Renal cortex interstitium (tissue), 11 donors: ENCODE measurements around the gene ADCY5. TPM values are rescaled to one million over a fixed set of nuclear protein-coding genes. Genes with fewer than 3 reads are reported as not detected.
A peak's percentile ranks its signal among the peaks of the same experiment; 100 is the strongest.
"Not testable (repeated sequence)": the region's sequence is repeated elsewhere in the genome, so short reads cannot be mapped to it uniquely, and the experiment has no call there.

Experiments used
- DNase-seq, 11 donors: peaks; one replicate each; pipeline ENCODE4 v3.0.0-alpha.2; 2013; ENCODE audit warnings: low read depth in 9 of 11, low spot score in 4 of 11; ENCODE audit errors: extremely low read depth in 1 of 11
- polyA plus RNA-seq, 3 donors: library from polyadenylated mRNA; unstranded; fragments of 120-200 nt; gene quantifications; one replicate each; pipeline ENCODE4 v1.2.1, GENCODE V29; 2013; ENCODE audit not compliant: insufficient read length in 3 of 3

ADCY5 gene
- polyA plus RNA-seq, 3 donors, result 10.0 to 11.7 (median 10.9) TPM

DNA sequence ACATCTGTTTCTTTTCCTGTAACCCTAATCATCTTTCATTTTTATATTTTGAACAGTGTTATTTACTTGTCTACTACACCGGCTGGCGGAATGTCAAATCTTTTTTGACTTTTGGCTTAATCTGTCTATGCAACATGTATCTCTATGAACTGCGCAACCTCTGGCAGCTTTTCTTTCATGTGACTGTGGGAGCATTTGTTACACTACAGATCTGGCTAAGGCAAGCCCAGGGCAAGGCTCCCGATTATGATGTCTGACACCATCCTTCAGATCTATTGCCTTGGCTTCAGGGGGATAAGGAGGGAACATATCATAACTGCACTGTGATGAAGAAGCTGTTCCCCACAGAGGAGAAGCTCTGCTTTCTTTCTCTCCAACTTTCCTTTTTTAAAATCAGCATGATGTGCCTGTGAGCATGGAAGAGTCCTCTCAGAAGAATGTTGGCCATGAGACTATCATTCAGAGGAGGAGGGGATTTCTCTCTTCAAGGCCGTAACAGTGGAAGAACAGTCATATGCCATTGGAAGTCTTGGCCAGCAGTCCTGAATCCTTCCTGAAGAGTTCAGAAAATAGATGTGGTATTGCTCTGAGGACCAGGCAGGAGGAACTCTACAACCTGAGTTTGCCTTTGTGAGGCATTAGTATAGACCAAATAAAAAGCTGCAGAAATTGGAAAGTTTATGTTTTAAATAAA, 177.3 kb downstream of the ADCY5 start:
- DNase-seq, result no peak

- DNase-seq, result no peak
Measured at GRCh38 chr3:123270818-123271217, 178.1 kb downstream of the ADCY5 start.

DNA sequence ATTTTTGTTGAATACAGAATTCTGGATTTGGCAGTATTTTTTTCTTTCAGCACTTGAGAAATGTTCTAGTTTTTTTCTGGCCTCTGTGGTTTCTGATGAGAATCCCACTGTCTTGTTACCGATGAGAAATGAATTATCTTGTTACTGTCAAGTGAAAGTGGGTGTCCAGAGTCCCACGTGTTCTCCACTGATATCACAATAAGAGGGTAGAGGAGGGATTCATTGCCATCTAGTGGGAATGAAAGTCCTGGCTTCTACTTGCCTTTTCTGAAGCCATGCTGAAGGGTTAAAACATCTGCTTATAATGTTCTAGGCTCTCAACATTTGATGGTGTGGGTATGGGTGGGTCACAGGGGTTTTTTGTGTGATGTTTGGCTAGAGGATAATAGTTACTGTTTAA, 181.1 kb downstream of the ADCY5 start:
- DNase-seq, result no peak

DNA sequence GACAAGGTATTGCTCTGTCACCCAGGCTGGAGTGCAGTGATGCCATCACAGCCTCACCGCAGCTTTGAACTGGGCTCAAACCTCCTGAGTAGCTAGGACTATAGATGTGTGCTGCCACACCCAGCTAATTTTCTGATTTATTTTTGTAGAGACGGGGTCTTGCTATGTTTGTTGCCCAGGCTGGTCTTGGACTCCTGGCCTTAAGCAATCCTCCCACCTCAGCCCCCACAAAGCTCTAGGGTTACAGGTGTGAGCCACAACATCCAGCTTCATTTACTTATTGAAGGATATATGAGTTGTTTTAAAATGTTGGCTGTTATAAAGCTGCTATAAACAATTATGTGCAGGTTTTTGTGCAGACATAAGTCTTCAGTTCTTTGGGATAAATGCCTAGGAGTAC, 184.9 kb downstream of the ADCY5 start:
- peak in 1 of 11 donors; percentile 12 for DNase-seq

DNA sequence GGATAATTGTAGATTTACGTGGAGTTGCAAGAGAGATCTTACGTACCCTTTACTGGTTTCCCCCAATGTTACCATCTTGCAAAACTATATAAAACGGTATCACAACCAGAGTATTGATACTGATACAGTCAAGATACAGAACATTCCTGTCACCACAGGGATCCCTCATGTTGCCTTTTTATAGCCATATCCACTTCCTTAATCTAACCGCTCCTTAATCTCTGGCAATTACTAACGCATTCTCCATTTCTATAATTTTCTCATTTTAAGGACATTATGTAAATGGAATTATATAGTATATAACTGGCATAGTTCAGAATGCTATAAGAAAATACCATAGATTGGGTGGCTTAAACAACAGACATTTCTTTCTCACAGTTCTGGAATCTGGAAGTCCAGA, 186.0 kb downstream of the ADCY5 start:
- no peak for DNase-seq

DNA sequence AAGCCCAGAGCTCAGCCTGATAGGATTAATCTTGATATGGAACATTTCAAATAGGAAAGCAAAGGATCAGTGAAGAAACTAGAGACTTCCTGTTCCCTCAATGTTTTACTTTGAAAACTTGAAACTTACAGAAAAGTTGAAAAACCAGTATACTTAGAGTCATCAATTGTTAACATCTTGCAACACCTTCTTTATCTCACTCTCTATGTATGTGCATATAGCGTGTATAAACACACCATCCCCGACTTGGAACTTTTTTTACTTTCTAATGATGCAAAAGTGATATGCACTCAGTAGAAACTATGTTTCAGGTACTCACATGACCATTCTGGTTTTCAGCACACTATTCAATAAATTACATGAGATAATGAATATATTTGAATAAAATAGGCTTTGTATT, 186.7 kb downstream of the ADCY5 start:
- DNase-seq, result no peak

DNA sequence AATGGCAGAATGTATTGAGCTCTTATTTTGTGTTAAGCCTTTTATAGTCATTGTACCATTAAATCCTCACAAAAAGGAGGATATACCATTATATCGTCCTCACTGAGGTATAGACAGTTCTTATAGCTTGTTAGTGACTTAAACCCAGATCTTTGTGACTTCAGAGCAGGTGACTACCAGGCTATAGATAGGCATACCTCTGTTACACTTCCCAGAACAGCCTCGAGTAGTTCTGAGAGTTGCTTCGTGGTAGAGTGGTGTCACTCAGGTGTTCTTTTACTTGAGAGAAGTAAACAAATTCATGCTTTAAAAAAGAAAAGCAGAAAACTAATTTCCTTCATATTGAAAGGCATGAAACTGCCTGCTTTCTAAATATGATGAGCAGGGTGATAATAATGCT, 187.2 kb downstream of the ADCY5 start:
- no peak for DNase-seq

- peak in 10 of 11 donors; percentile 29 to 59 (median 40) for DNase-seq
Measured at GRCh38 chr3:123258811-123259420, 190.0 kb downstream of the ADCY5 start.

- DNase-seq, result no peak
Measured at GRCh38 chr3:123258359-123258758, 190.5 kb downstream of the ADCY5 start.

DNA sequence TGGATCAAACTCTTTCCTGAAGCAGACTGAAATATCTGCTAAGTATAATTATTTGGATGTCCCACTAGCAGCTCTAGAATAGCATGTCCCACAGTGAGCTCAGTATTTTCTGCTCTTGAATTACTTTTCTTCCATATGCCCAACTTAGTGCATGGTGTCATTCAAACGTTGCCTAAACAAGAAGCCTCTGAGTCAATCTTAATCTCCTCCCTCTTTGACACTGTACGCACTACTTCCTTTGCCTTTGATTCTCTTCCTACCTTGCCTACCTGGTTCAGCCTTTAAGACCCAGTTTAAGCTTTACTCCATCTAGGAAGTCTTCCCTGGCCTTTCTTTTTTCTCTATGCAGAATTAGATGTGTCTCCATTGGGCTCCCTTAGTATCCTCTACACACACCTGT, 192.6 kb downstream of the ADCY5 start:
- DNase-seq, result no peak

DNA sequence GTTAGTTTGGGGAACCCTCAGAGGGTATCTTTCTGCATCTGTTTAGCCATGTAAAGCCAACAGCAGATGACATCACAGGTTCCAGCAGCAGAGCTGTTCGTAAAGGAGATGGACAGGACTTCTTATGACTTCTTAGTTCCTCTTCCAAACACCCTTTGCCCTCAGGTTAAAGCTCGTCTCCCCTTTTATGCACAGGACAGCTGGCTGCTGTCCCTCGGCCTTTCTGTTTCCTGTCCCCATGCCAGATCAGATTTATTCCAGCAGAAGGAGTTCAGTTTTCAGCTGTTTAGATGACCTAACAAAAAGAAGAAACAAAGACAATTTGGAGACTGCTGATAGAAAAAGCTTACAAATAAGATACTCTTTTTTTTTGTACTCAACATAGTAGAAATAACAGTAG, 202.0 kb downstream of the ADCY5 start:
- peak in 2 of 11 donors; percentile 20 for DNase-seq

GRCh38 chr3:123244128-123244527, 204.8 kb downstream of the ADCY5 start:
- DNase-seq, result no peak

DNA sequence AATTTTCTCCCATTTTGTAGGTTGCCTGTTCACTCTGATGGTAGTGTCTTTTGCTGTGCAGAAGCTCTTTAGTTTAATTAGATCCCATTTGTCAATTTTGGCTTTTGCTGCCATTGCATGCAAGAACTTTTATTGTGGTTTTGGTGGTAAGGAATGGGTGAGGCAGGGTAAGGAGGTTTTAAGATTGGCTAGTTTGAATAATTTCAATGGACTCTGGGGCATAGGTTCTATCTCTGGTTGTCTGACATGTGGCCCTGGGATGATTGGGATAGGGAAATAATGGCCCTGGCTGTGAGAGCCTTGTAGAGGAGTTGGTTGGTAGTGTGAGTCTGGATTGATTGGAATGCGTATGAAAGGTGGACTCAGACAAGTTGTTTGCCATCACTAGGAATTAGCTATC, 209.1 kb downstream of the ADCY5 start:
- no peak for DNase-seq

DNA sequence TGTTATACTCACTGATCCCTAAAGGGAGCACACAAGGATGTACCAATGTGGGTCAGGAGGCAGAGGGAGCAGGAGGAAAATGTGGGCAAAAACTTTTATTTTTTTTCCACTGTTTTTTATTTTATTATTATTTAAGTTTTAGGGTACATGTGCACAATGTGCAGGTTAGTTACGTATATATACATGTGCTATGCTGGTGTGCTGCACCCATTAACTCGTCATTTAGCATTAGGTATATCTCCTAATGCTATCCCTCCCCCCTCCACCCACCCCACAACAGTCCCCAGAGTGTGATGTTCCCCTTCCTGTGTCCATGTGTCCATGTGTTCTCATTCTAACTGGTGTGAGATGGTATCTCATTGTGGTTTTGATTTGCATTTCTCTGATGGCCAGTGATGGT, 209.7 kb downstream of the ADCY5 start:
- DNase-seq, result not testable (repeated sequence)

DNA sequence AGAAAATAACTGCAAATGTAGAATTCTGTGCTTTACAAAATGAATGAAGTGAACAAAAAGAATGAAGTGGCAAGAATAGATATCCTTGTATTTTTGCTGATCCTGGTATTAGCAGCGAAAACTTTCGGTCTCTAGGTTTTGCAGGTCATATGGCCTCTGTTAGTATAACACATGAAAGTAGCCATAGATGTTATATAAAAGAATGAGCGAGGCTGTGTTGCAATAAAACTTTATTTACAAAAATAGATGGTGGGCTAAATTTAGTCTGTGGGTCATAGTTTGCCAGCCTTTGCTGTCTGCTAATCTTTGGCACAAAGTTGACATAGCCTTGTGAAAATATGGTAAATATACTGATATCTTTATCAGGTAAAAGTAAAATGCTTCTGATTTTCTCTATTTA, 212.0 kb downstream of the ADCY5 start:
- no peak for DNase-seq

Other genes starting within 250 kb of the ADCY5 start
- 10 to 100 TPM; 24.3 to 26.5 (median 26.2) TPM for gene SEC22A, start 247.1 kb downstream of the ADCY5 start, polyA plus RNA-seq
- 10 to 100 TPM; 44.0 to 55.5 (median 45.8) TPM for gene HACD2, start 136.0 kb upstream of the ADCY5 start, polyA plus RNA-seq